ENCODE results near the gene ARHGEF3.

The ARHGEF3 gene

GRCh38 chr3:56782215-56782614, 19.5 kb downstream of the ARHGEF3 start:
- peak; percentile 26 for DNase-seq (ENCODE audit: low read depth)
- H3K4me3 ChIP-seq (replicated peaks; ENCODE audit: low read depth, low read length) = no peak overlapping the region
- TF ChIP-seq, protein P1, sequence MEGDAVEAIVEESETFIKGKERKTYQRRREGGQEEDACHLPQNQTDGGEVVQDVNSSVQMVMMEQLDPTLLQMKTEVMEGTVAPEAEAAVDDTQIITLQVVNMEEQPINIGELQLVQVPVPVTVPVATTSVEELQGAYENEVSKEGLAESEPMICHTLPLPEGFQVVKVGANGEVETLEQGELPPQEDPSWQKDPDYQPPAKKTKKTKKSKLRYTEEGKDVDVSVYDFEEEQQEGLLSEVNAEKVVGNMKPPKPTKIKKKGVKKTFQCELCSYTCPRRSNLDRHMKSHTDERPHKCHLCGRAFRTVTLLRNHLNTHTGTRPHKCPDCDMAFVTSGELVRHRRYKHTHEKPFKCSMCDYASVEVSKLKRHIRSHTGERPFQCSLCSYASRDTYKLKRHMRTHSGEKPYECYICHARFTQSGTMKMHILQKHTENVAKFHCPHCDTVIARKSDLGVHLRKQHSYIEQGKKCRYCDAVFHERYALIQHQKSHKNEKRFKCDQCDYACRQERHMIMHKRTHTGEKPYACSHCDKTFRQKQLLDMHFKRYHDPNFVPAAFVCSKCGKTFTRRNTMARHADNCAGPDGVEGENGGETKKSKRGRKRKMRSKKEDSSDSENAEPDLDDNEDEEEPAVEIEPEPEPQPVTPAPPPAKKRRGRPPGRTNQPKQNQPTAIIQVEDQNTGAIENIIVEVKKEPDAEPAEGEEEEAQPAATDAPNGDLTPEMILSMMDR (IDR thresholded peaks at IDR 0.05; ENCODE audit: low read length, missing control alignments) = no peak

- TF ChIP-seq, protein P1 (IDR thresholded peaks at IDR 0.05; ENCODE audit: low read length, missing control alignments) = no peak
- no peak for DNase-seq (ENCODE audit: low read depth)
- H3K4me3 ChIP-seq (replicated peaks; ENCODE audit: low read depth, low read length) = no peak overlapping the region
These were observed 20.0 kb downstream of the ARHGEF3 start for GRCh38 chr3:56781762-56782161.

DNA sequence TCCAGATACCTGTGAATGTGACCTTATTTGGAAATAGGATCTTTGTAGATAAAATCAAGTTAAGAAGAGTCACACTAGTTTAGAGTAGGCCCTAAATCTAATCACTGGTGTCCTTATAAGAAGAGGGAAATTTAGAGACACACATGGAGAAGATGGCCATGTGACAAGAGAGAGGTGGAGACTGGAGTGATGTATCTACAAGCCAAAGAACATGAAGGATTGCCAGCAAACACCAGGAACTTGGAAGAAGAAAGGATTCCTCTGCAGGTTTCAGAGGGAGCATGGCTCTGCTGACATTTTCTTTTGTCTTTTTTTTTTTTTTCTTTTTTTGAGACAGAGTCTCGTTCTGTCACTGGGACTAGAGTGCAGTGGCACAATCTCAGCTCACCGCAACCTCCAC, 20.8 kb downstream of the ARHGEF3 start:
- TF ChIP-seq, protein P1 (IDR thresholded peaks at IDR 0.05; ENCODE audit: low read length, missing control alignments) = no peak
- DNase-seq (ENCODE audit: low read depth) = no peak
- H3K4me3 ChIP-seq (replicated peaks; ENCODE audit: low read depth, low read length) = no peak overlapping the region

GRCh38 chr3:56778893-56779292, 22.9 kb downstream of the ARHGEF3 start:
- no peak overlapping the region for H3K4me3 ChIP-seq (replicated peaks; ENCODE audit: low read depth, low read length)
- TF ChIP-seq, protein P1 (IDR thresholded peaks at IDR 0.05; ENCODE audit: low read length, missing control alignments) = no peak
- DNase-seq (ENCODE audit: low read depth) = no peak

DNA sequence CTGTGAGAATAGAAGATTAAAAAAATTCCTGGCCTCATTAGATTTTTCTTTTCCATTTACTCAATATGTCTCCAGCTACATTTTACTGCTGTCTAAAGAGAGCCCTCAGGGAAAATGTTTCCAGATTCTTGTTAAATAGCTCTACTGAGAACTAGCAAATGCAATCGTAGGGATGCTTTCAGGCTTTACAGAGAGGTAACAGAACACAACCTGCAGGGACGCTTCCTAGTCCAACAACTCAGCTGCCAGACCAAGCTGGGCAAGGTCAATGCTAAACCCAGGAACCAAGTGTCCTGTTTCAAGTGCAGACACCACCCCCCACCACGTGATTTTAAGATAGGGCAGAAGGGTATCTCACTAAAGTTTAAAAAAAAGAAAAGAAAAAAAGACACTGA, 25.2 kb downstream of the ARHGEF3 start:
- TF ChIP-seq, protein P1 (IDR thresholded peaks at IDR 0.05; ENCODE audit: low read length, missing control alignments) = no peak
- H3K4me3 ChIP-seq (replicated peaks; ENCODE audit: low read depth, low read length) = no peak overlapping the region
- DNase-seq (ENCODE audit: low read depth) = no peak

GRCh38 chr3:56775838-56776555, 25.8 kb downstream of the ARHGEF3 start:
- TF ChIP-seq, protein P1 (IDR thresholded peaks at IDR 0.05; ENCODE audit: low read length, missing control alignments) = no peak
- no peak for DNase-seq (ENCODE audit: low read depth)
- H3K4me3 ChIP-seq (replicated peaks; ENCODE audit: low read depth, low read length) = no peak overlapping the region

GRCh38 chr3:56775445-56775837, 26.3 kb downstream of the ARHGEF3 start:
- no peak overlapping the region for H3K4me3 ChIP-seq (replicated peaks; ENCODE audit: low read depth, low read length)
- no peak for DNase-seq (ENCODE audit: low read depth)
- TF ChIP-seq, protein P1 (IDR thresholded peaks at IDR 0.05; ENCODE audit: low read length, missing control alignments) = no peak
